B cell (primary cell): Measurements from ENCODE around the gene IGFLR1. TPM values are rescaled to one million over a fixed set of nuclear protein-coding genes. Genes with fewer than 3 reads are reported as not detected.

ENCODE experiments used
- ATAC-seq: fragments of 200-7000 bp; cut with Tn5 transposase; one replicate; pipeline ENCODE4 v1.10.0; 2021; ENCODE audit warnings: low read depth, mild to moderate bottlenecking, moderate number of reproducible peaks, moderate library complexity
- CTCF ChIA-PET: fragments of 350-600 bp; sonication (Branson Sonifier 250); formaldehyde crosslinking; loops from one replicate; lab custom pipeline; 2021; ENCODE audit warnings: antibody characterized with exemption, inconsistent platforms; lab: Charles Lee
- POLR2A ChIA-PET: fragments of 350-600 bp; sonication (Branson Sonifier 250); formaldehyde crosslinking; loops from one replicate; lab custom pipeline; 2021; ENCODE audit warnings: antibody characterized with exemption; lab: Charles Lee
- DNase-seq: peaks from one replicate; pipeline ENCODE4 v3.0.0; 2013
- H2AFZ ChIP-seq: 2 replicates; pipeline ENCODE4 v1.6.1; 2012; ENCODE audit warnings: mild to moderate bottlenecking, low read depth, low read length; ENCODE audit not compliant: insufficient read depth, poor library complexity, severe bottlenecking
- H3K27ac ChIP-seq, 2 donors: 1 replicate in 1 of 2; 2 replicates in 1 of 2; pipeline ENCODE4 v1.5.1; 2012 to 2013; ENCODE audit warnings: low read length in 2 of 2, mild to moderate bottlenecking in 2 of 2, moderate library complexity in 1 of 2
- H3K27me3 ChIP-seq, 4 experiments: fragments of 200-600 bp in 1 of 4; sonication (generic) in 1 of 4; replicated peaks in 1 of 4; 1 replicate in 2 of 4; 2 replicates in 2 of 4; pipeline versions ENCODE4 v1.6.1 to v1.7.0; 2013 to 2016; ENCODE audit warnings: low read length in 3 of 4, mild to moderate bottlenecking in 2 of 4, mixed read lengths in 1 of 4, moderate library complexity in 1 of 4; ENCODE audit not compliant: insufficient read depth in 4 of 4, control insufficient read depth in 3 of 4; ENCODE audit errors: control extremely low read depth in 1 of 4
- H3K36me3 ChIP-seq, 2 experiments: replicated peaks in 1 of 2; 1 replicate in 1 of 2; 2 replicates in 1 of 2; pipeline versions ENCODE4 v1.6.1 to v1.7.1; 2013; ENCODE audit warnings: low read length in 1 of 2; ENCODE audit not compliant: insufficient read depth in 2 of 2, control insufficient read depth in 1 of 2; ENCODE audit errors: control extremely low read depth in 1 of 2, extremely low read depth in 1 of 2
- H3K4me1 ChIP-seq, 2 donors: fragments of 200-600 bp in 1 of 2; sonication (generic) in 1 of 2; 1 replicate in 1 of 2; 2 replicates in 1 of 2; pipeline versions ENCODE4 v1.5.1 to v1.6.1; 2013 to 2017; ENCODE audit warnings: low read length in 2 of 2; ENCODE audit not compliant: control insufficient read depth in 2 of 2, insufficient read depth in 2 of 2
- H3K4me2 ChIP-seq: replicated peaks from 2 replicates; pipeline ENCODE3; 2012; ENCODE audit warnings: mild to moderate bottlenecking, low read depth, low read length; ENCODE audit not compliant: poor library complexity, severe bottlenecking
- H3K4me3 ChIP-seq, 5 experiments: fragments of 200-600 bp in 1 of 5; sonication (generic) in 1 of 5; 1 replicate in 3 of 5; 2 replicates in 2 of 5; pipeline versions ENCODE4 v1.5.1 to v1.7.0; 2011 to 2016; ENCODE audit warnings: low read length in 4 of 5, mild to moderate bottlenecking in 4 of 5, low read depth in 2 of 5, control low read depth in 1 of 5, moderate library complexity in 1 of 5; ENCODE audit not compliant: insufficient read depth in 1 of 5; ENCODE audit errors: control extremely low read depth in 1 of 5, extremely low read depth in 1 of 5
- H3K79me2 ChIP-seq: fragments of 200-600 bp; sonication (generic); one replicate; pipeline ENCODE4 v1.6.0; 2016; ENCODE audit warnings: low read length; ENCODE audit not compliant: control insufficient read depth, insufficient read depth
- H3K9ac ChIP-seq: fragments of 200-600 bp; sonication (generic); 2 replicates; pipeline ENCODE4 v1.6.1; 2017; ENCODE audit warnings: mild to moderate bottlenecking, low read length, moderate library complexity
- H3K9me3 ChIP-seq, 3 donors: one replicate each; pipeline versions ENCODE4 v1.6.1 to v1.7.1; 2013; ENCODE audit warnings: low read length in 2 of 3; ENCODE audit not compliant: control insufficient read depth in 2 of 3, insufficient read depth in 1 of 3; ENCODE audit errors: control extremely low read depth in 1 of 3
- H4K20me1 ChIP-seq: 2 replicates; pipeline ENCODE4 v1.6.0; 2012; ENCODE audit warnings: mild to moderate bottlenecking, low read length; ENCODE audit not compliant: insufficient read depth, control insufficient read depth, poor library complexity, severe bottlenecking
- H3K27ac Mint-ChIP-seq: one replicate; pipeline ENCODE4 v1.8.0; 2021; ENCODE audit warnings: mixed read lengths
- H3K27me3 Mint-ChIP-seq: one replicate; pipeline ENCODE4 v1.8.0; 2021; ENCODE audit warnings: mixed read lengths
- H3K4me1 Mint-ChIP-seq: one replicate; pipeline ENCODE4 v1.8.0; 2021; ENCODE audit warnings: mixed read lengths
- H3K4me3 Mint-ChIP-seq: one replicate; pipeline ENCODE4 v1.8.0; 2021; ENCODE audit warnings: mixed read lengths
- H3K9me3 Mint-ChIP-seq: one replicate; pipeline ENCODE4 v1.8.0; 2022; ENCODE audit warnings: mixed read lengths; ENCODE audit not compliant: insufficient read depth
- EZH2 ChIP-seq: IDR thresholded peaks from 2 replicates; pipeline ENCODE4 v1.6.1; 2012; ENCODE audit warnings: borderline replicate concordance, low read depth, mild to moderate bottlenecking, moderate library complexity, low read length; ENCODE audit not compliant: insufficient read depth, poor library complexity, severe bottlenecking
- WGBS: methylation state at CpG from one replicate; pipeline ENCODE4 v1.1.5; 2013; ENCODE audit warnings: missing lambda C conversion rate; ENCODE audit not compliant: insufficient coverage; 5-methylcytosine and 5-hydroxymethylcytosine counted together
- intact Hi-C: fragments of 100-400 bp; cut with micrococcal nuclease; formaldehyde crosslinking; loops from one replicate; pipeline ENCODE4 v1.10.0; 2022
- polyA plus RNA-seq: library from polyadenylated mRNA; depleted of rRNA; stranded (reverse); fragments of >200 nt; gene quantifications from 2 replicates; pipeline ENCODE4 v1.2.3, GENCODE V29; 2012
- total RNA-seq, 2 donors: library from RNA; stranded (reverse); fragments of 120-200 nt in 1 of 2; gene quantifications; 1 replicate in 1 of 2; 2 replicates in 1 of 2; pipeline versions ENCODE4 v1.2.3 to v1.2.4, GENCODE V29; 2013 to 2022
- TF ChIP-seq, protein P1 (sequence below): fragments of 200-600 bp; IDR thresholded peaks from one replicate; pipeline ENCODE4 v1.8.0; 2022; ENCODE audit warnings: antibody characterized with exemption, mild to moderate bottlenecking

Gene IGFLR1
- total and polyA plus RNA-seq, 2 donors (not counting 1 experiment from before 2014, with no cell fraction given), result 130 to 245 TPM

DNA sequence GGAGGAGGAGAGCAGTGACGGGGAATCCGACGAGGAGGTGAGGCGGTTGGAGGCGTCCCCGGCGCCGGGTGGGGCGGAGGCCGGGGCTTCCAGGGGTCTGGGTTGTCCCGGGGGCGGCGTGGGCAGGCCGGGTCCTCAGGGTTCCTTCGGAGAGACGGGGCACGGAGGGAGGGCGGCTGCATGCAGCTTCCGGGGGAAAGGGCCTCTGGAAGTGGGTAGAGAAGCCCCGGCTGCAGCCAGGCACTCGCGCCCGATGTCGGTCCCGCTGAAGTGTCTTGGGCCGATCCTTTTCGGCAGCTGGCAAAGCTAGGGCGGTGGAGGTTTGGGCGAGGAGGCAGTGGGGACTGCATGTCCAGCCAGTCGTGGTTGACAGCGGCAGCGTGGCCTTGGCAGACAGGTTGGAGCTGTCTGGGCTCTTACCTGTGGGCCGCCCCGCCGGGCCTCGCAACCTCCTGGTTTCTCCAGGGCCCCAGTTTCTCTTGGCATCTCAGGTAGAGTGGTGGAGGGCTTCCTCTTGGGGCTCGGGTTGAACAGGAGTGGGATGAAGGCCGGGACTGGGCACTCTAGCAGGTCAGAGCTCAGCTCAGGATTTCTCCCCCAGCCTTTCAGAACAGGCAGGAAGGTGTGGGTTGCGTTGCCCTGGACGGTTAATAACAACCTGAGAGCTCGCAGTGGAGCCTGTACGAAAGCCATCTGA lies 23.8 kb downstream of the IGFLR1 start:
- intact Hi-C loops, result loop anchor here (10.0 kb wide), 2 partner anchors 186 to 374 kb away; partner anchors contain the start of genes FFAR1, HCST, NFKBID and TYROBP

DNA sequence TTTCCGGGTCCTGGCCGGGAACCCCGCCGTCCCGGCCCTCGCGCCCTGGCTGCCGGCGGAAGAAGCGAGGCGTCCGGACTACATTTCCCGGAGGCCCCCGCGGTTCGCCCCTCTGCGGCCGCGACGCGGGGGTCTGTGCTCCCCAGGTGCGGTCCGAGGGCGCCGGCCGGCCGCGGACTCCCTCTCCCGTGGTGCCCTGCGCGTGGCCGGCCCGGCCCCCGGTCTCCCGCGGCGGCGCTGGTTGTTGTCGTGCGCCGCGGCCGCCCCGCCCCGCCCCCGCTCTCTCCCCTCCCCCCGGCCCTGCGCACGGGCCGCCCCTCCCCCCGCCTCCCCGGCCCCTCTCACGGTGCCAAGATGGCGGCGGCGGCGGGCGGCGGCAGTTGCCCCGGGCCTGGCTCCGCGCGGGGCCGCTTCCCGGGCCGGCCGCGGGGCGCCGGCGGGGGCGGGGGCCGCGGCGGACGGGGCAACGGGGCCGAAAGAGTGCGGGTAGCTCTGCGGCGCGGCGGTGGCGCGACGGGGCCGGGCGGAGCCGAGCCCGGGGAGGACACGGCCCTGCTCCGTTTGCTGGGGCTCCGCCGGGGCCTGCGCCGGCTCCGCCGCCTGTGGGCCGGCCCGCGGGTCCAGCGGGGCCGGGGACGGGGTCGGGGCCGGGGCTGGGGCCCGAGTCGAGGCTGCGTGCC lies 24.4 kb downstream of the IGFLR1 start, which contains the start of gene KMT2B:
Gene KMT2B (plus strand): TSS at position 339 of the 680 bp plus-strand sequence. CDS start 16 bp downstream, at position 355.
- Histone ChIP-seq H3K27me3 (no peaks in the 10 kb centered on the region), H3K4me2 (peak within 1 kb of the TSS; percentile 94), H3K27ac (peak within 1 kb of the TSS; percentile 68 to 85), H3K9ac (peak within 1 kb of the TSS; percentile 80), H3K36me3 (peaks cover 0 to 27% of the 10 kb centered on the region in 2 experiments), H3K4me1 (peaks cover 19 to 58% of the 10 kb centered on the region in 2 donors), H2AFZ (peak within 1 kb of the TSS; percentile 89), H3K79me2 (peaks cover 61% of the 10 kb centered on the region), H3K9me3 (no peaks in the 10 kb centered on the region), H3K4me3 (peak within 1 kb of the TSS; percentile 39 to 87 (median 76)), H4K20me1 (peaks cover 43% of the 10 kb centered on the region)
- Mint-ChIP-seq H3K27ac (peak within 1 kb of the TSS; percentile 99), H3K4me1 (peaks cover 58% of the 10 kb centered on the region), H3K27me3 (no peaks in the 10 kb centered on the region), H3K4me3 (peak within 1 kb of the TSS; percentile 98), H3K9me3 (no peaks in the 10 kb centered on the region)
- ChIA-PET CTCF (interaction anchor here (0.8 to 1.1 kb wide), 2 partner anchors 19 to 207 kb away, joined by 3 read pairs; no protein-coding TSS in a partner anchor), POLR2A (interaction anchor here (1.3 to 1.8 kb wide), 2 partner anchors 23 to 28 kb away, joined by 7 to 10 read pairs; partner anchors contain the start of genes PSENEN and U2AF1L4)
- intact Hi-C loops, result loop anchor here (1.0 to 10.0 kb wide), 11 partner anchors 16 to 373 kb away; partner anchors contain the start of genes ARHGAP33, COX6B1, FFAR1 and HAUS5
- DNase-seq (no peak), ATAC-seq (no peak)
- TF ChIP-seq EZH2, result no peak
- TF ChIP-seq, protein P1, sequence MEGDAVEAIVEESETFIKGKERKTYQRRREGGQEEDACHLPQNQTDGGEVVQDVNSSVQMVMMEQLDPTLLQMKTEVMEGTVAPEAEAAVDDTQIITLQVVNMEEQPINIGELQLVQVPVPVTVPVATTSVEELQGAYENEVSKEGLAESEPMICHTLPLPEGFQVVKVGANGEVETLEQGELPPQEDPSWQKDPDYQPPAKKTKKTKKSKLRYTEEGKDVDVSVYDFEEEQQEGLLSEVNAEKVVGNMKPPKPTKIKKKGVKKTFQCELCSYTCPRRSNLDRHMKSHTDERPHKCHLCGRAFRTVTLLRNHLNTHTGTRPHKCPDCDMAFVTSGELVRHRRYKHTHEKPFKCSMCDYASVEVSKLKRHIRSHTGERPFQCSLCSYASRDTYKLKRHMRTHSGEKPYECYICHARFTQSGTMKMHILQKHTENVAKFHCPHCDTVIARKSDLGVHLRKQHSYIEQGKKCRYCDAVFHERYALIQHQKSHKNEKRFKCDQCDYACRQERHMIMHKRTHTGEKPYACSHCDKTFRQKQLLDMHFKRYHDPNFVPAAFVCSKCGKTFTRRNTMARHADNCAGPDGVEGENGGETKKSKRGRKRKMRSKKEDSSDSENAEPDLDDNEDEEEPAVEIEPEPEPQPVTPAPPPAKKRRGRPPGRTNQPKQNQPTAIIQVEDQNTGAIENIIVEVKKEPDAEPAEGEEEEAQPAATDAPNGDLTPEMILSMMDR, result no peak
- under 1% methylated on average over 87 of the region's 109 CpGs for WGBS

More for the DNA sequence above, 23.8 kb downstream of the IGFLR1 start:
- Histone ChIP-seq H3K79me2 (peaks cover 68% of the 10 kb centered on the region), H3K4me2 (peak overlapping the region; percentile 85), H3K27me3 (no peaks in the 10 kb centered on the region), H3K4me1 (peaks cover 19 to 51% of the 10 kb centered on the region in 2 donors), H3K9ac (peak overlapping the region; percentile 64), H3K27ac (peak overlapping the region; percentile 18 to 65), H2AFZ (peak overlapping the region; percentile 58), H3K4me3 (peak overlapping the region; percentile 17 to 71 (median 63)), H3K9me3 (no peaks in the 10 kb centered on the region), H4K20me1 (peaks cover 50% of the 10 kb centered on the region), H3K36me3 (peaks cover 0 to 34% of the 10 kb centered on the region in 2 experiments)
- peak; percentile 57 for DNase-seq
- peaks cover 52% of the 10 kb centered on the region for H3K4me1 Mint-ChIP-seq
- H3K27me3 Mint-ChIP-seq, result no peaks in the 10 kb centered on the region
- ChIA-PET POLR2A (interaction anchor here (1.2 to 1.8 kb wide), 3 partner anchors 22 to 27 kb away, joined by 4 to 10 read pairs (median 7); partner anchors contain the start of genes IGFLR1, PSENEN and U2AF1L4), CTCF (interaction anchor here (0.8 to 2.6 kb wide), 4 partner anchors 19 to 208 kb away, joined by 3 to 7 read pairs (median 3); no protein-coding TSS in a partner anchor)
- peak overlapping the region; percentile 90 for H3K4me3 Mint-ChIP-seq
- WGBS, result 2% methylated on average over 41 of the region's 42 CpGs
- no peak for ATAC-seq
- TF ChIP-seq EZH2, result no peak
- H3K27ac Mint-ChIP-seq, result peak overlapping the region; percentile 85
- no peaks in the 10 kb centered on the region for H3K9me3 Mint-ChIP-seq
